22Rv1 (cell line): ENCODE results near the gene PADI1.

Source experiments
- H3K27ac ChIP-seq: fragments of 450-650 bp; 2 replicates; pipeline ENCODE4 v1.5.1; 2017
- CTCF ChIP-seq: fragments of 450-650 bp; IDR thresholded peaks from 2 replicates; pipeline ENCODE4 v1.5.1; 2017; ENCODE audit warnings: mild to moderate bottlenecking
- ZFX ChIP-seq: fragments of 450-650 bp; IDR thresholded peaks from 2 replicates; pipeline ENCODE4 v1.6.1; 2017; ENCODE audit warnings: antibody characterized with exemption, borderline replicate concordance

PADI1 gene

DNA sequence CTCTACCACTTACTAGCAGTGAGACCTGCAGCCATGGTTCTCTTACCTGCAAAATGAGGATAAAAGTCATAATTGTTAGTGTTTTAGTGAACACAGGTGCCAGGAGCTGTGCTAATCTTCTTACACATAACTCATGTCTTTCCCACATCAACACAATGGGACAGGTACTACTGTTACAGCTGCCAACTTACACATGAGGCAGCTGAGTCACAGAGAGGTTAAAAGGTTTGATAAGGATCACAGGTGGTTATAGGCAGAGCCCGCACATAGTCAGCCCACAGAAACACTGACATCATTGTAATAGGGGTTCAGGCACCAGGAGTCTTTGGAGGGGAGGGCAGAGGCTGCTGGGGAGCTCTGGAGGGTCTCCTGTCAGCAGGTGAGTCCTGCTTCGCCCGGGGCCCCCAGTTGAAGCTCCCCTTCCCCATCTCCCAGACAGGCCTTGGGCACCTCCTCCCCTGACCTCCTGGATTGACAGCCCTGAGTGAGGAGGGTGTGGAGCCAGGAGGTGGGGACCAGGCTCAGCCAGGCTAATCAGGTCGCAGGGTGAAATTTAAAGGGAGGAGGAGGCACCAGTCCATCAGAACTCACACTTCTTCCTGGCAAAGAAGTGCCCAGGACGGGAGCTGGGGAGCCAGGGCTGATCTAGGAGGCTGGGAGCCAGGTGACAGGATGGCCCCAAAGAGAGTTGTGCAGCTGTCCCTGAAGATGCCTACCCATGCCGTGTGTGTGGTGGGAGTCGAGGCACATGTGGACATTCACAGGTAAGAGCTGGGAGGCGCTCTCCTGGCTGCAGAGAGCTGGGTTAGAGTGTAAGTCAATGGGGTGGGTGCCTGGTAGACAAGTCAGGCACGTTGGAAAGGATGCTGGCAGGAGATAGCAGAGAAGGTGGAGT is at the start of gene PADI1:
Gene PADI1 (plus strand): TSS at position 583 of the 895 bp plus-strand sequence. CDS start 90 bp downstream, at position 673.
- no peak for TF ChIP-seq ZFX
- TF ChIP-seq CTCF = no peak
- H3K27ac ChIP-seq = no peak within 1 kb of the TSS

- TF ChIP-seq ZFX (no peak), CTCF (no peak)
- H3K27ac ChIP-seq = no peak overlapping the region
These were observed 49.5 kb upstream of the PADI1 start for GRCh38 chr1:17155257-17155920.

- no peak for TF ChIP-seq ZFX
- no peak for TF ChIP-seq CTCF
- H3K27ac ChIP-seq = no peak overlapping the region
These were observed 48.8 kb upstream of the PADI1 start for GRCh38 chr1:17156108-17156507.

- TF ChIP-seq ZFX (no peak), CTCF (no peak)
- no peak overlapping the region for H3K27ac ChIP-seq
These were observed 46.0 kb upstream of the PADI1 start for GRCh38 chr1:17158961-17159360.

- H3K27ac ChIP-seq = no peak overlapping the region
- no peak for TF ChIP-seq ZFX
- no peak for TF ChIP-seq CTCF
These were observed 43.7 kb upstream of the PADI1 start for GRCh38 chr1:17161137-17161740.

GRCh38 chr1:17161926-17162800 is 42.8 kb upstream of the PADI1 start:
- no peak overlapping the region for H3K27ac ChIP-seq

More at GRCh38 chr1:17161926-17162800, 42.8 kb upstream of the PADI1 start:
- TF ChIP-seq CTCF = no peak
- TF ChIP-seq ZFX = no peak
